WERI-Rb-1 (cell line): Measurements from ENCODE around the gene MAN1A1.
"Not testable (repeated sequence)": the region's sequence is repeated elsewhere in the genome, so short reads cannot be mapped to it uniquely, and the experiment has no call there.

Experiments
- DNase-seq: peaks from one replicate; pipeline ENCODE4 v3.0.0-alpha.2; 2020
- H3K27ac ChIP-seq: fragments of 250-450 bp; sonication (Bioruptor Pico); 2 replicates; pipeline ENCODE4 v1.5.1; 2020; ENCODE audit warnings: mild to moderate bottlenecking, moderate library complexity
- H3K27me3 ChIP-seq: fragments of 250-450 bp; sonication (Bioruptor Pico); 2 replicates; pipeline ENCODE4 v1.5.1; 2021; ENCODE audit warnings: mild to moderate bottlenecking, low read depth, moderate library complexity; ENCODE audit not compliant: insufficient read depth, severe bottlenecking
- H3K36me3 ChIP-seq: fragments of 250-450 bp; sonication (Bioruptor Pico); 2 replicates; pipeline ENCODE4 v1.5.1; 2020; ENCODE audit warnings: mild to moderate bottlenecking, moderate library complexity
- H3K4me3 ChIP-seq: 2 replicates; pipeline ENCODE4 v1.5.1; 2011; ENCODE audit warnings: low read depth, mild to moderate bottlenecking, control low read depth, low read length
- H3K9me3 ChIP-seq: fragments of 250-450 bp; sonication (Bioruptor Pico); 2 replicates; pipeline ENCODE4 v1.5.1; 2021; ENCODE audit warnings: mild to moderate bottlenecking, moderate library complexity; ENCODE audit not compliant: severe bottlenecking
- TF ChIP-seq, protein P1 (sequence below): IDR thresholded peaks from 2 replicates; pipeline ENCODE4 v1.5.1; 2011; ENCODE audit warnings: low read depth, mild to moderate bottlenecking, control low read depth, inconsistent platforms, low read length

Gene MAN1A1

GRCh38 chr6:119296036-119297035 lies 53.2 kb downstream of the MAN1A1 start:
- TF ChIP-seq, protein P1, sequence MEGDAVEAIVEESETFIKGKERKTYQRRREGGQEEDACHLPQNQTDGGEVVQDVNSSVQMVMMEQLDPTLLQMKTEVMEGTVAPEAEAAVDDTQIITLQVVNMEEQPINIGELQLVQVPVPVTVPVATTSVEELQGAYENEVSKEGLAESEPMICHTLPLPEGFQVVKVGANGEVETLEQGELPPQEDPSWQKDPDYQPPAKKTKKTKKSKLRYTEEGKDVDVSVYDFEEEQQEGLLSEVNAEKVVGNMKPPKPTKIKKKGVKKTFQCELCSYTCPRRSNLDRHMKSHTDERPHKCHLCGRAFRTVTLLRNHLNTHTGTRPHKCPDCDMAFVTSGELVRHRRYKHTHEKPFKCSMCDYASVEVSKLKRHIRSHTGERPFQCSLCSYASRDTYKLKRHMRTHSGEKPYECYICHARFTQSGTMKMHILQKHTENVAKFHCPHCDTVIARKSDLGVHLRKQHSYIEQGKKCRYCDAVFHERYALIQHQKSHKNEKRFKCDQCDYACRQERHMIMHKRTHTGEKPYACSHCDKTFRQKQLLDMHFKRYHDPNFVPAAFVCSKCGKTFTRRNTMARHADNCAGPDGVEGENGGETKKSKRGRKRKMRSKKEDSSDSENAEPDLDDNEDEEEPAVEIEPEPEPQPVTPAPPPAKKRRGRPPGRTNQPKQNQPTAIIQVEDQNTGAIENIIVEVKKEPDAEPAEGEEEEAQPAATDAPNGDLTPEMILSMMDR, result no peak
- no peak for DNase-seq
- Histone ChIP-seq H3K36me3 (no peaks in the 10 kb centered on the region), H3K9me3 (peaks cover 2% of the 10 kb centered on the region), H3K27me3 (no peaks in the 10 kb centered on the region), H3K27ac (no peak overlapping the region), H3K4me3 (no peak overlapping the region)

GRCh38 chr6:119294984-119295383 lies 54.6 kb downstream of the MAN1A1 start:
- no peaks in the 10 kb centered on the region for H3K27me3 ChIP-seq
- no peak for DNase-seq
- no peak overlapping the region for H3K27ac ChIP-seq
- peaks cover 2% of the 10 kb centered on the region for H3K9me3 ChIP-seq
- TF ChIP-seq, protein P1, result no peak
- no peaks in the 10 kb centered on the region for H3K36me3 ChIP-seq
- no peak overlapping the region for H3K4me3 ChIP-seq

GRCh38 chr6:119291060-119291459 lies 58.5 kb downstream of the MAN1A1 start:
- not testable (repeated sequence) for H3K36me3 ChIP-seq, DNase-seq, H3K27me3 ChIP-seq, H3K9me3 ChIP-seq, H3K27ac ChIP-seq, H3K4me3 ChIP-seq

- peaks cover 2% of the 10 kb centered on the region for H3K9me3 ChIP-seq
- no peaks in the 10 kb centered on the region for H3K27me3 ChIP-seq
- H3K36me3 ChIP-seq, result no peaks in the 10 kb centered on the region
- H3K4me3 ChIP-seq, result no peak overlapping the region
- no peak for DNase-seq
- TF ChIP-seq, protein P1, result no peak
- H3K27ac ChIP-seq, result no peak overlapping the region
These were observed 59.3 kb downstream of the MAN1A1 start for GRCh38 chr6:119290306-119290705.

- TF ChIP-seq, protein P1, result no peak
- H3K9me3 ChIP-seq, result peaks cover 2% of the 10 kb centered on the region
- H3K36me3 ChIP-seq, result no peaks in the 10 kb centered on the region
- H3K27ac ChIP-seq, result no peak overlapping the region
- no peak for DNase-seq
- no peaks in the 10 kb centered on the region for H3K27me3 ChIP-seq
- H3K4me3 ChIP-seq, result no peak overlapping the region
These were observed 59.9 kb downstream of the MAN1A1 start for GRCh38 chr6:119289651-119290050.

GRCh38 chr6:119285908-119286625 lies 63.5 kb downstream of the MAN1A1 start:
- no peaks in the 10 kb centered on the region for H3K9me3 ChIP-seq
- no peak for DNase-seq
- H3K36me3 ChIP-seq, result no peaks in the 10 kb centered on the region
- TF ChIP-seq, protein P1, result no peak
- no peaks in the 10 kb centered on the region for H3K27me3 ChIP-seq
- no peak overlapping the region for H3K4me3 ChIP-seq
- H3K27ac ChIP-seq, result no peak overlapping the region
